ENCODE data around the gene BPIFB3. TPM values are rescaled to one million over a fixed set of nuclear protein-coding genes. Genes with fewer than 3 reads are reported as not detected.

Gene BPIFB3
- total RNA-seq, 2 experiments from 2014 or later, result not detected

DNA sequence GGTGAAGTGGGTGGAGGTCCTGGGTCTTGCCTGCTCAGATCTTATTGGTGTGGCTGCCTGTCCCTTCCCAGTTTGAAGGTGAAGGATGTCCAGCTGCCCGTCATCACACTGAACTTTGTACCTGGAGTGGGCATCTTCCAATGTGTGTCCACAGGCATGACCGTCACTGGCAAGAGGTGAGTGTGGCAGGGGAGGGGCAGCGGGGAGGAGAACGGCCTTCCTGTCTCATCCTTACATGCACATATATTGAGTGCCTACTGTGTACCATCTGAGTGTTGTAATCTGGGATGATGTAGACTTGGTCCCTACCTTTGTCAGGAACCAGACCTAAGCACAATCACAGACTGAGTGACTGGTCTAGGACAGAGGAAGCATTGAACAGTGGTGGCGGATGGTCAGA is 19.6 kb upstream of the BPIFB3 start:
- H3K9me3 Mint-ChIP-seq, result peaks cover 3% of the 10 kb centered on the region
- ATAC-seq (ENCODE audit: poor library complexity) (no peak), DNase-seq (no peak)
- no peaks in the 10 kb centered on the region for H3K36me3 Mint-ChIP-seq (ENCODE audit: low read depth)
- Histone ChIP-seq H3K9me3 (ENCODE audit: control insufficient read depth in 1 of 2, insufficient read depth in 1 of 2, low read length in 2 of 2) (peaks cover 6 to 10% of the 10 kb centered on the region in 2 experiments), H3K27ac (ENCODE audit: low read depth in 1 of 2, low read length in 2 of 2) (no peak overlapping the region), H3K36me3 (ENCODE audit: insufficient read depth, low read length) (no peaks in the 10 kb centered on the region), H3K4me3 (ENCODE audit: low read length) (no peak overlapping the region), H3K4me1 (ENCODE audit: insufficient read depth, low read length) (no peaks in the 10 kb centered on the region), H3K27me3 (ENCODE audit: control insufficient read depth in 1 of 2, insufficient read depth in 2 of 2, low read length in 2 of 2) (no peaks in the 10 kb centered on the region)
- TF ChIP-seq, protein P1, sequence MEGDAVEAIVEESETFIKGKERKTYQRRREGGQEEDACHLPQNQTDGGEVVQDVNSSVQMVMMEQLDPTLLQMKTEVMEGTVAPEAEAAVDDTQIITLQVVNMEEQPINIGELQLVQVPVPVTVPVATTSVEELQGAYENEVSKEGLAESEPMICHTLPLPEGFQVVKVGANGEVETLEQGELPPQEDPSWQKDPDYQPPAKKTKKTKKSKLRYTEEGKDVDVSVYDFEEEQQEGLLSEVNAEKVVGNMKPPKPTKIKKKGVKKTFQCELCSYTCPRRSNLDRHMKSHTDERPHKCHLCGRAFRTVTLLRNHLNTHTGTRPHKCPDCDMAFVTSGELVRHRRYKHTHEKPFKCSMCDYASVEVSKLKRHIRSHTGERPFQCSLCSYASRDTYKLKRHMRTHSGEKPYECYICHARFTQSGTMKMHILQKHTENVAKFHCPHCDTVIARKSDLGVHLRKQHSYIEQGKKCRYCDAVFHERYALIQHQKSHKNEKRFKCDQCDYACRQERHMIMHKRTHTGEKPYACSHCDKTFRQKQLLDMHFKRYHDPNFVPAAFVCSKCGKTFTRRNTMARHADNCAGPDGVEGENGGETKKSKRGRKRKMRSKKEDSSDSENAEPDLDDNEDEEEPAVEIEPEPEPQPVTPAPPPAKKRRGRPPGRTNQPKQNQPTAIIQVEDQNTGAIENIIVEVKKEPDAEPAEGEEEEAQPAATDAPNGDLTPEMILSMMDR (IDR thresholded peaks at IDR 0.05), result no peak
- no peak overlapping the region for H3K27ac Mint-ChIP-seq
- CTCF ChIA-PET, result no interaction called here
- intact Hi-C loops (cut with DNase I, micrococcal nuclease), result no loop called here
- POLR2A ChIA-PET, result no interaction called here
- H3K4me3 Mint-ChIP-seq, result no peak overlapping the region
- no peaks in the 10 kb centered on the region for H3K27me3 Mint-ChIP-seq
- no peaks in the 10 kb centered on the region for H3K4me1 Mint-ChIP-seq (ENCODE audit: low read depth)

GRCh38 chr20:33034901-33035492 is 18.7 kb upstream of the BPIFB3 start:
- DNase-seq, result no peak
- no peaks in the 10 kb centered on the region for H3K27me3 Mint-ChIP-seq
- H3K27ac Mint-ChIP-seq, result no peak overlapping the region
- TF ChIP-seq, protein P1 (IDR thresholded peaks at IDR 0.05), result no peak
- no peak overlapping the region for H3K27ac ChIP-seq (ENCODE audit: low read depth in 1 of 2, low read length in 2 of 2)
- intact Hi-C loops (cut with DNase I, micrococcal nuclease), result no loop called here
- ATAC-seq (ENCODE audit: poor library complexity), result no peak
- H3K9me3 Mint-ChIP-seq, result peaks cover 3% of the 10 kb centered on the region
- H3K4me3 ChIP-seq (ENCODE audit: low read length), result no peak overlapping the region
- no peaks in the 10 kb centered on the region for H3K27me3 ChIP-seq (ENCODE audit: control insufficient read depth in 1 of 2, insufficient read depth in 2 of 2, low read length in 2 of 2)
- H3K4me3 Mint-ChIP-seq, result no peak overlapping the region
- H3K9me3 ChIP-seq (ENCODE audit: control insufficient read depth in 1 of 2, insufficient read depth in 1 of 2, low read length in 2 of 2), result peaks cover 6 to 10% of the 10 kb centered on the region in 2 experiments
- ChIA-PET POLR2A (no interaction called here), CTCF (no interaction called here)
- no peaks in the 10 kb centered on the region for H3K36me3 Mint-ChIP-seq (ENCODE audit: low read depth)
- H3K4me1 Mint-ChIP-seq (ENCODE audit: low read depth), result no peaks in the 10 kb centered on the region
- H3K36me3 ChIP-seq (ENCODE audit: insufficient read depth, low read length), result no peaks in the 10 kb centered on the region
- no peaks in the 10 kb centered on the region for H3K4me1 ChIP-seq (ENCODE audit: insufficient read depth, low read length)

DNA sequence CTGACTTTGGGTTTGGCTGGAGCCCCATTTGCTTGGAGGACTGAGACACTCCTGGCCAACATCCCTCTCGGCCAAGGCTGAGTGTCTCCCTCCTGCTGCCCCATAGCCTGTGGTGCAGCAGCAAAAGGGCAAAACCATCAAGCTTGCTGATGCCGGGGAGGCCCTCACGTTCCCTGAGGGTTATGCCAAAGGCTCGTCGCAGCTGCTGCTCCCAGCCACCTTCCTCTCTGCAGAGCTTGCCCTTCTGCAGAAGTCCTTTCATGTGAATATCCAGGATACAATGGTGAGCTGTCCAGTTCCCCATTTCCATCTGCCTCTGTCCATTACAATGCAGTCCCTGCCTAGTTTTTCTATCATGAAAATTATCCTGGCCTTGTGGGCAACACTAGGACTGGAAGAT is 16.2 kb upstream of the BPIFB3 start:
- no peak overlapping the region for H3K27ac ChIP-seq (ENCODE audit: low read depth in 1 of 2, low read length in 2 of 2)
- Mint-ChIP-seq H3K4me3 (no peak overlapping the region), H3K27ac (no peak overlapping the region), H3K36me3 (ENCODE audit: low read depth) (no peaks in the 10 kb centered on the region), H3K4me1 (ENCODE audit: low read depth) (no peaks in the 10 kb centered on the region), H3K9me3 (peaks cover 3% of the 10 kb centered on the region), H3K27me3 (no peaks in the 10 kb centered on the region)
- no peaks in the 10 kb centered on the region for H3K27me3 ChIP-seq (ENCODE audit: control insufficient read depth in 1 of 2, insufficient read depth in 2 of 2, low read length in 2 of 2)
- ATAC-seq (ENCODE audit: poor library complexity) (no peak), DNase-seq (no peak)
- CTCF ChIA-PET, result interaction anchor here (0.7 kb wide), 1 partner anchor 1100 kb away, joined by 3 read pairs; no protein-coding TSS in a partner anchor
- POLR2A ChIA-PET, result no interaction called here
- no peaks in the 10 kb centered on the region for H3K4me1 ChIP-seq (ENCODE audit: insufficient read depth, low read length)
- peaks cover 6 to 10% of the 10 kb centered on the region in 2 experiments for H3K9me3 ChIP-seq (ENCODE audit: control insufficient read depth in 1 of 2, insufficient read depth in 1 of 2, low read length in 2 of 2)
- intact Hi-C loops (cut with DNase I, micrococcal nuclease), result no loop called here
- H3K4me3 ChIP-seq (ENCODE audit: low read length), result no peak overlapping the region
- no peaks in the 10 kb centered on the region for H3K36me3 ChIP-seq (ENCODE audit: insufficient read depth, low read length)
- TF ChIP-seq, protein P1 (IDR thresholded peaks at IDR 0.05), result no peak

Data from CD4-positive, alpha-beta T cell (primary cell).